A673 (cell line): Measurements from ENCODE around the gene MAML1.

Experiments used
- EZH2 ChIP-seq: fragments of 200-600 bp; sonication (generic); IDR thresholded peaks from 2 replicates; pipeline ENCODE4 v1.6.1; 2017; ENCODE audit warnings: borderline replicate concordance, low read depth, mild to moderate bottlenecking, mixed read lengths, antibody characterized with exemption, low read length; ENCODE audit not compliant: poor library complexity, severe bottlenecking
- TF ChIP-seq, protein P1 (sequence below): fragments of 300-800, 200-600 bp; sonication (generic); conservative IDR thresholded peaks from 2 replicates; pipeline ENCODE4 v1.5.1; 2017; ENCODE audit warnings: low read depth, mild to moderate bottlenecking, antibody characterized with exemption, low read length, moderate library complexity, mixed read lengths

DNA sequence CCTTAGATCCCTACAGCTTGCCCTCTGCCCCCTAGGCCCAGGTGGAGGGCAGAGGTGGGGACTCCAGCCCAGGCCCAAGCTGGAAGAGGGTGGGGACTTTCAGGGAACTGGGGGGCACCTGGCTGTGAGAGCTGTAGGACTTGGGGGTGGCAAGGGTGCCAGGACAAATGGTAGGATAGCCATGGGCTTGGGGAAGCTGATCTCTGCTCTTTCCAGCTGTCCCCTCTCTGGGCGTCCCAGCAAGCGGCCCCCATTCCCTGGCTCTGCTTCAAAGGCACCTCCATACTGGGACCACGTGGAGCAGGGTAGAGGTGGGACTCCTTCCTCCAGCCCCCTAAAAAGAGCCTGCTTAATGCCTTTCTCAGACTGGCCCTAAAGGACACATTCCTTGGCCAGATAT is 61.5 kb downstream of the MAML1 start:
- TF ChIP-seq, protein P1, sequence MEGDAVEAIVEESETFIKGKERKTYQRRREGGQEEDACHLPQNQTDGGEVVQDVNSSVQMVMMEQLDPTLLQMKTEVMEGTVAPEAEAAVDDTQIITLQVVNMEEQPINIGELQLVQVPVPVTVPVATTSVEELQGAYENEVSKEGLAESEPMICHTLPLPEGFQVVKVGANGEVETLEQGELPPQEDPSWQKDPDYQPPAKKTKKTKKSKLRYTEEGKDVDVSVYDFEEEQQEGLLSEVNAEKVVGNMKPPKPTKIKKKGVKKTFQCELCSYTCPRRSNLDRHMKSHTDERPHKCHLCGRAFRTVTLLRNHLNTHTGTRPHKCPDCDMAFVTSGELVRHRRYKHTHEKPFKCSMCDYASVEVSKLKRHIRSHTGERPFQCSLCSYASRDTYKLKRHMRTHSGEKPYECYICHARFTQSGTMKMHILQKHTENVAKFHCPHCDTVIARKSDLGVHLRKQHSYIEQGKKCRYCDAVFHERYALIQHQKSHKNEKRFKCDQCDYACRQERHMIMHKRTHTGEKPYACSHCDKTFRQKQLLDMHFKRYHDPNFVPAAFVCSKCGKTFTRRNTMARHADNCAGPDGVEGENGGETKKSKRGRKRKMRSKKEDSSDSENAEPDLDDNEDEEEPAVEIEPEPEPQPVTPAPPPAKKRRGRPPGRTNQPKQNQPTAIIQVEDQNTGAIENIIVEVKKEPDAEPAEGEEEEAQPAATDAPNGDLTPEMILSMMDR, result no peak
- TF ChIP-seq EZH2, result no peak
